Measurements from ENCODE around the gene C17orf113.

Gene C17orf113

GRCh38 chr17:42060231-42060630 is 9.8 kb upstream of the C17orf113 start:
- no peak overlapping the region for H3K4me3 ChIP-seq (ENCODE audit: low read length)
- TF ChIP-seq ZNF274 (IDR thresholded peaks at IDR 0.05; ENCODE audit: low read depth, low read length), result no peak

GRCh38 chr17:42059815-42060214 is 9.4 kb upstream of the C17orf113 start:
- H3K4me3 ChIP-seq (ENCODE audit: low read length), result no peak overlapping the region
- no peak for TF ChIP-seq ZNF274 (IDR thresholded peaks at IDR 0.05; ENCODE audit: low read depth, low read length)

- no peak for TF ChIP-seq ZNF274 (IDR thresholded peaks at IDR 0.05; ENCODE audit: low read depth, low read length)
- H3K4me3 ChIP-seq (ENCODE audit: low read length), result no peak overlapping the region
These were observed 7.7 kb upstream of the C17orf113 start for GRCh38 chr17:42058063-42058462.

GRCh38 chr17:42056635-42057034 is 6.2 kb upstream of the C17orf113 start:
- no peak for TF ChIP-seq ZNF274 (IDR thresholded peaks at IDR 0.05; ENCODE audit: low read depth, low read length)
- no peak overlapping the region for H3K4me3 ChIP-seq (ENCODE audit: low read length)

GRCh38 chr17:42055496-42055895 is 5.1 kb upstream of the C17orf113 start:
- no peak for TF ChIP-seq ZNF274 (IDR thresholded peaks at IDR 0.05; ENCODE audit: low read depth, low read length)
- no peak overlapping the region for H3K4me3 ChIP-seq (ENCODE audit: low read length)

- no peak overlapping the region for H3K4me3 ChIP-seq (ENCODE audit: low read length)
- no peak for TF ChIP-seq ZNF274 (IDR thresholded peaks at IDR 0.05; ENCODE audit: low read depth, low read length)
These were observed 4.6 kb upstream of the C17orf113 start for GRCh38 chr17:42055027-42055426.

GRCh38 chr17:42053731-42054500 is 3.5 kb upstream of the C17orf113 start:
- no peak overlapping the region for H3K4me3 ChIP-seq (ENCODE audit: low read length)
- no peak for TF ChIP-seq ZNF274 (IDR thresholded peaks at IDR 0.05; ENCODE audit: low read depth, low read length)

GRCh38 chr17:42052346-42052877 is 2.0 kb upstream of the C17orf113 start:
- H3K4me3 ChIP-seq (ENCODE audit: low read length), result no peak overlapping the region
- TF ChIP-seq ZNF274 (IDR thresholded peaks at IDR 0.05; ENCODE audit: low read depth, low read length), result no peak

GRCh38 chr17:42051645-42052044 is 1.2 kb upstream of the C17orf113 start:
- no peak overlapping the region for H3K4me3 ChIP-seq (ENCODE audit: low read length)
- TF ChIP-seq ZNF274 (IDR thresholded peaks at IDR 0.05; ENCODE audit: low read depth, low read length), result no peak

GRCh38 chr17:42051013-42051400 is 606 bp upstream of the C17orf113 start:
- H3K4me3 ChIP-seq (ENCODE audit: low read length), result no peak overlapping the region
- TF ChIP-seq ZNF274 (IDR thresholded peaks at IDR 0.05; ENCODE audit: low read depth, low read length), result no peak

GRCh38 chr17:42049834-42050392 is 488 bp downstream of the C17orf113 start:
- TF ChIP-seq ZNF274 (IDR thresholded peaks at IDR 0.05; ENCODE audit: low read depth, low read length), result no peak
- peak overlapping the region; percentile 12; the same call in 1 of the 2 replicates for H3K4me3 ChIP-seq (ENCODE audit: low read length)

- no peak overlapping the region for H3K4me3 ChIP-seq (ENCODE audit: low read length)
- no peak for TF ChIP-seq ZNF274 (IDR thresholded peaks at IDR 0.05; ENCODE audit: low read depth, low read length)
These were observed 3.1 kb downstream of the C17orf113 start for GRCh38 chr17:42047343-42047742.

- no peak for TF ChIP-seq ZNF274 (IDR thresholded peaks at IDR 0.05; ENCODE audit: low read depth, low read length)
These were observed 4.7 kb downstream of the C17orf113 start for GRCh38 chr17:42045719-42046118.

GRCh38 chr17:42042598-42043319 is 7.6 kb downstream of the C17orf113 start:
- TF ChIP-seq ZNF274 (IDR thresholded peaks at IDR 0.05; ENCODE audit: low read depth, low read length), result no peak
- no peak overlapping the region for H3K4me3 ChIP-seq (ENCODE audit: low read length)

More at GRCh38 chr17:42045719-42046118, 4.7 kb downstream of the C17orf113 start:
- no peak overlapping the region for H3K4me3 ChIP-seq (ENCODE audit: low read length)

GRCh38 chr17:42041619-42042018 is 8.8 kb downstream of the C17orf113 start:
- H3K4me3 ChIP-seq (ENCODE audit: low read length), result no peak overlapping the region
- TF ChIP-seq ZNF274 (IDR thresholded peaks at IDR 0.05; ENCODE audit: low read depth, low read length), result no peak

Measured in GM08714 (cell line).